GM19025 (cell line): ENCODE results near the gene EDARADD.

ENCODE experiments used
- ATAC-seq: cut with Tn5 transposase; IDR thresholded peaks from one replicate; pipeline ENCODE4 v1.9.1; 2021; ENCODE audit warnings: mild to moderate bottlenecking, low read depth, moderate library complexity; ENCODE audit not compliant: unreplicated experiment

The EDARADD gene

DNA sequence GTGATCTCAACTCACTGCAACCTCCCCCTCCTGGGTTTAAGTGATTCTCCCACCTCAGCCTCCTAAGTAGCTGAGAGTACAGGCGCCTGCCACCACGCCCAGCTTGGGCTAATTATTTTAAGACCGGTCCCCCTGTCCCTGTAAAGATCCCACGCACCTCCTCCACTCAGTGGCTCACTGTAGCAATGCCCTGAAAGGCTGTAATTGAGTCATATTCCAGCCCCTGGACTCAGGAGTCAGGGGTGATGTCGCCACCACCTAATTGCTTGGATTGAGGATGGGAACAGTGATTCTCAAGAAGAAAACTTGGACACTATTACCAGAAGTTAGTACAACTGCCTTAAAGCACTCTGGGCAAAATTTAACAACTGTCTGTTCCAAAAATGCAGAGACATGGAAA, 3.1 kb upstream of the EDARADD start:
- no peak for ATAC-seq

DNA sequence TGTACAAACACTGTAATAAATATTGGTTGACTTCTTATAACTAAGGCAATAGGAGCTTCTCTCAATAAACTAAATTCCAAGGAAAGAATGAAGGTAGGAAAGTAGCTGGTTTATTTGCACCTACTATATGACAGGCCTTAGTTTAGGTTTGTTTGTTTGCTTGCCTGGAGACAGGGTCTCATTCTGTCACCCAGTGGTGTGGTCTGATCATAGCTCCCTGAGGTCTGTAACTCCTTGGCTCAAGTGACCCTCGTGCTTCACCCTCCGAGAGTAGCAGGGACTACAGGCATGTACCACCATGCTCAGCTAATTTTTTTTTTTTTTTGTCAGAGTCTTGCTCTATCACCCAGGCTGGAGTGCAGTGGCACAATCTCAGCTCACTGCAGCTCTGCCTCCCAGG, 1.9 kb upstream of the EDARADD start:
- no peak for ATAC-seq

DNA sequence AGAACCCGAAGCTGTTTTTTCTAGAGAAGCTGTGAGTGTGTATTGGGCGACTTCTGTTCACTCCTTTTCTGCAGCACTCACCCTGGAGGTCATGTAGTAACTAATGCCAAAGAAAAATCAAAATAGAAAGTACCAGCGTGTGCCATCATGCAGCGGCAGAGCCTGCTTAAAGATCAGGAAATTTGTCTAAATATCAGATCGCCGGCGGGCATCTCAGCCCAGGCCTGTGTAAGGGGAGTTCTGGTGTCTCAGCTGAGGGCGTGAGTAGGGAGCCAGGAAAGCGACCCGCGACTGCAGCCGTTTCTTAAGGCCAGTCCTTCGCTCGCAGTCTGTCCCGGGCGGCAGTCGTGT, 768 bp downstream of the EDARADD start:
- ATAC-seq = peak; percentile 31

DNA sequence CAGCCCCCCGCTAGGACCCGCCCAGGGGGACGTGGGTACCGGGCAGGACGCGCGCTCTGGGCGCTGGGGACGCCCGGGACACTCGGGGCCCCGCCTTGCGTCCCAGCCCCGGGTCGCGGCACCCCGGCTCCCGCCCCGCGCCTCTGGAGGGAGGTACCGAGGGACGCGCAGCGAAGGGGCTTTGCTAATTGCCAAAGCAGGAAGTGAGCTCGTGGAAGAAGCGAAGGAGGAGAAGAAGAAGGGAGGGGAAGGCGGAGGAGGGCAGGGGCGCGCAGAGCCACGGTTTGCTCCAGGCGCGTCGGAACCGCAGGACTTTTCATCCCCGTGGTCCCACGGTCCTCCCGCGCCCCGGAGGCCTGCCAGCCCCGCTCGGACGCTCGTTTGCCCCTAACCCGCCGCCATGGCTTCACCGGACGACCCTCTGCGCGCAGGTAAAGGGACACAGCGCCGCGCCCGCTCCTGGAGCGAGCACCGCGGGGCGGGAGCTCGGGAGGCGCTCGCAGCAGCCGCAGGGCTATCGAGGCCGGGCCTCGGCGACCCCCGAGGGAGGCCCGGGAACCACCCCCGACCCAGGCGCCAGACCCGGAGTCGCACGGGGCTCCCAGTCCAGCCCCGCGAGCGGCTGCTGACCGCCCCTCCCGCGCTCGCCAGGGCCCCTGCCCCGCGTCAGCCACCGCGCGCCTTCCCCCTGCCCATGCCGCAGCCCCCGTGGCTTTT, 1.3 kb downstream of the EDARADD start:
- peak; percentile 44 for ATAC-seq

DNA sequence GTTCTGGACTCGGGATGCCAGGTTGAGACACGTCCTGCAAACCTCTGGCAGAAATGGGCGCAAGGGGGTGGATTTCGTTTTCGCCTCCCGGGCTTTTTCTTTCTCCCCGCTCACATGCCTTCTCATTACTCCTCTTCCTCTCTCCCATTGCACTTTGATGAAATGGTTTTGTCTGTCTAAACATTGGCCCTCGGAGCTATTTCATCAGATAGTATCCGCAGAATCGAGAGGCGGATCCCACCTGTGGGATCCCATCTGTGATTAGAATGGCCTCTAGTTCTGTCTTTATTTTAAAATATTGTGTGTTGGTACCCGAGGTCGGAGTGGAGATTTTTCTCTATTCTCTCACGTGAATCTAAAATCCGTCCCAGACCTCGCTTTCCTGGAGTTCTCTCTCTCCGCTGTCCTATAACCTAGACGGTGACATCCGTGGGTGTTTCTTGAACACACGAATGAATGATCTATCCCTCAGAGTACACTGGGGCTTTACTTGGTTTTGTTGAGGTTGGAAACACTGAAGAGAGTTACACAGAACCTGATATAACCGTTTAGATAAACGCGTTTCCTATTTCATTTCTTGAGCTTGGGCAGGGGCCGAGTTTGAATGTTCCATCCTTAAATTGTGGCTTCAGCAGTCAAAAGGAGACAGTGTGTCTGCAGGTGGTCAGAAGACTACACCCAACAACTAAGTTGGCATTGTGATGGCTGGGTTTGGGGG, 2.0 kb downstream of the EDARADD start:
- no peak for ATAC-seq

DNA sequence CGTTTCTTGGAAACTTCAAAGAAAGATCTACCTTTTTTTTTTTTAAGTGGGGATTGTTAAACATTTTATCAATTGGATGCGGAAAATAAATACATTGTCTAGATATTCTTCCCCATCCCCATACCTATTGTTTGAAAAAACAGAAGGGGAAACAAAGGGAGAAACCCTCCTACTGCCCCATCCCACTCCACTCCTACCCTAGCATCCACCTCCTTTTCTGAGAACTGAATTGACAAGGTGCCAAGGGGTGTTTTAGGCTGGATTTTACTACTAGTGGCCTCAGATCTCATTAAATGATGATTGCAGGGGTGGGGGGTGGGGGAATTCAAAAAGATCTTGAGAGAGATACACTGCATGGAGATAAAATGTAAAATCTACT, 2.6 kb downstream of the EDARADD start:
- no peak for ATAC-seq

DNA sequence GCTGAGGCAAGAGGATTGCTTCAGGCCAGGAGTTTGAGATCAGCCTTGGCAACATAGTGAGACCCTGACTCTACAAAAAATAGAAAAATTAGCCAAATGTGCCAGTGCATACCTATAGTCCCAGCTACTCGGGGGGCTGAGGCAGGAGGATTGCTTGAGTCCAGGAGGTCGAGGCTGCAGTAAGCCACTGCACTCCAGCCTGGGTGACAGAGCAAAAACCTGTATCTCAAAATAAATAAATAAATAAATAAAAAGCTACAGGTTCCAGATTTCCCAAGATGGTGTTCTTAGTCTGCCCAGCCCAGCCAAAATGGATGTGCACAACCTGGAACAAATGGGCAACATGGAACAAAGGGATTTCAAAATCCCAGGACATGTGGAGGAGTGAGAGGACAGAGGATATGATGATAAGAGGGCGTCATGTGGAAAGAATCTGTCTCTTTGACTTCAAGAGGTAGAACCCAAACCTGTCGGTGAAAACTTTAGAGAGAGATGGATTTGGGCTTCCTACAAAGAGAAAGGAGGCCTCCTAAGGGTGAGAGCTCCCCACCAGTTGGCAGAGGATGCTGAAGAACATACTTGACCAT, 3.2 kb downstream of the EDARADD start:
- no peak for ATAC-seq

DNA sequence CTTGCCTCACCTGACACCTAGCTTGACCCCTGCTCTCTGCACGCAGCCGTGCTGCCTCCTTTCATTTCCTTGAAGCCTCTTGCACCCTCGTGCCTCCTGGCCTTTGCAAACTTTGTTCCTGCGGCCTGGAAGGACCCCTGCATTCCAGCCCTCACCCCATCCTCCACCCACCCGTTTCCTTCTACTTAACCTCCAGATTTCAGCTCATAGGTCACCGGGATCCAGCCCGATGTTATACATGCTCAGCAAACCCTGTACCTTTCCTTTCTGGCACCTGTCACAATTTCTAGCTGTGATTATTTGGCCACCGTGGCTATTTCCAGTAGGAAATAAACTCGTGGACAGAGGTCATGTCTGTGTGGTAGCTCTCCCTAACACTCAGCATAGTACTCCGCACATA, 4.5 kb downstream of the EDARADD start:
- no peak for ATAC-seq

DNA sequence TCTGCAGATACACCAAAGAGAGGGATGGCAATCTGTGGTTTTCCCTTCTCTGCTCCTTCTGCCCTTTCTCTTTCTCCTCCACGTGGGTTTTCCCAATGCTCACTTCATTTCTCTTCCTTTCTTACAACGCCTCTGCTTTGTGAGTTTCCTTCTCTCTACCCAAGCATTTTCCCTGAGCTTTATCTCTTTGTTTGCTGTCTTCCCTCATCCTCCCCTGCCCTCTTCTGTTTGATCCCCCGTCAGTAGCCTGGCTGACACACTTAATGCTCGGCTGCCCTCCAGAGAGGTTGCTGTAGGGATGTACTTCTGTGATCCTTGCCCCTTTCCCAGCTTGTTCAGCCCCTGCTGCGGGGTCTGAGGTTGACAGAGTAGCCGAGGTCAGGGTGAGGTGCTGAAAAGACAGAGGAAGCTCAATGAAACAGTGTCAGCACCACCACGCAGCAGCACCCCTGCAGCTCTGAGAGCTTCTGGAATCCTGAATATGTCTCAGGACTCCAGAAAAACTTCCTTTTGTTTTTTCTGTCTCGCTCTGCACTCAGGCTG, 6.0 kb downstream of the EDARADD start:
- no peak for ATAC-seq

DNA sequence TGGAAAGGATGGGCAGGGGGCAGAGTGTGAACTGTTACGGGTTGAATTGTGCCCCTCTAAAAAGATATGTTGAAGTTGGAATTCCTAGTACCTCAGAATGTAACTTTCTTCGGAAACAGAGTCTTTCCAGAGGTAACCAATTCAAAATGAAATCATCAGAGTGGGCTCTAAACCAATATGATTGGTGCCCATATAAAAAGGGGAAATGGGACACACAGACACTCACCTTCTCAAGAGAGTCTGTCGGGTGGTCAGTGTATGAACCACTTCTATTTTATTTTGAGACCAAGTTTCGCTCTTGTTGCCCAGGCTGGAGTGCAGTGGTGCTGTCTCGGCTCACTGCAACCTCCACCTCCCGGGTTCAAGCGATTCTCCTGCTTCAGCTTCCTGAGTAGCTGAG, 7.6 kb downstream of the EDARADD start:
- ATAC-seq = no peak

DNA sequence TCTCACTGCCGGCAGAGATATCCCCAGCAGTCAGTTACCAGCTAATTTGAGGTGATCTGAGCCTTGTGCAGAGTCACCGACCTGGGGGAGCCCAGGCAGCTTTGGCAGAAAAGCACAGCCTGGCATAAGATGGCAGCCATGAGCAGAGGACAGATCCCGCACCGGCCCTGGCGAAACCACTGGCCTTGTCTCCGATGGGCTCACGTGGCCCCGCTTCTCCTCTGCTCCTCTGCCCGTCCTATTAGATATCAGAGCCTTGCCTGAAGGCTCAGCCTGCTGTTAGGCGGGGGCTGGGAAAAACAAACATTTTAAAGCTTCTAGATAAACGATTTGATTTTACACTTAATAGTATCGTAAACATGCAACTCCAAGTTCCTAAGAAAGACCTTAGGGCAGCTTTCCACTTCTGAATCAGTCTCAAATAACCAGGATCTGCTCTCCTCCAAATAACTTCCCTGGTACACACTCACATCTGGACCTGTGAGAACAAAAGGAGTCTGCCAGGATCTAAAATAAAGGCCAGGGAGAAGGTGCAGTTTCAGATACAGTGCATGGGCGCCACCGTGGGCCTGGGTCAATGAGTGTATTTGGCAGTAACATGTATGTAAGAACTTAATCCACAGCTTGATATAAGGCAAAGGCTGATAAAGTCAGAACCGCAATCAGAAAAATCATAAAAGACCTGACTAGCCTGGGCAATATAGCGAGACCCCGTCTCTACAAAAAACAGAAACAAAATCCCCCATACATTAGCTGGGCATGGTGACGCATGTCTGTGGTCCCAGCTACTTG, 10.0 kb downstream of the EDARADD start:
- no peak for ATAC-seq

DNA sequence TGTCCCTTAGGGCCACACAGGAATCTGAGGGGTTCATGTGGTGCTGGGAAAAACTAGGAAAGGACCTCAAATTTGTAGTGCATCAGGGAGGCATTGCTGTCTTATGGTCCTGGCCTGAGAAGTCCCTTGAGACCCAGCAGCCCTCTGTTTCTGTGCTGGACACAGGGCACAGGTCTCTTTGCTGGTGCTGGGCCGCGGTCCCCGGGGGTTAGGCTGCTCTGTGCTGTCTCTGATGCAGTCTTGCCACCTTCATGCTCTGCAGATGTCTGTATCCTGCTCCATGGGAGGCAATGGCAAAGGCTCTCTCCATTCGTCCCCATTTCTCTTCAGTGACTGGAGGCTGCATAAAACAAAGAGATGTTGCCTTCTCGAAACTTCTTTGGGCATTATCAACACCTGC, 13.0 kb downstream of the EDARADD start:
- ATAC-seq = no peak

DNA sequence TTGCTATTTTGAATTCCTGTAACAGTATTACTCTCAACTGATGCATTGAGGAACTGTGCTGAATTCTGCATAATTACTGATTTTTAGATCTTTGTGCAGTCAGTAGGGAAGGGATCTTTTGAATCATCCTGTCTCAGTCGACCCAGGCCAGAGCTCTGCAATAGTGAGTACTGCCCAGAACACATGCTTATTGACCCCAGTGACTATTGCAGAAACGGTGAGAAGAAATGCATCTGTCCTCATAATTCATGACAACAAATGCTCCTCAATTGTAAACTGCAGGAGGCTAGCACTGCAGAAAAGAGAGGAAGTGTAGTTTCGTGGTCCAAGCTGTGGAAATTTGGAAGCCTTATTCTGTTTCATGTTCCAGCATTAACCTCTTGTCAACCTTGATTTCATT, 19.6 kb downstream of the EDARADD start:
- ATAC-seq = no peak

DNA sequence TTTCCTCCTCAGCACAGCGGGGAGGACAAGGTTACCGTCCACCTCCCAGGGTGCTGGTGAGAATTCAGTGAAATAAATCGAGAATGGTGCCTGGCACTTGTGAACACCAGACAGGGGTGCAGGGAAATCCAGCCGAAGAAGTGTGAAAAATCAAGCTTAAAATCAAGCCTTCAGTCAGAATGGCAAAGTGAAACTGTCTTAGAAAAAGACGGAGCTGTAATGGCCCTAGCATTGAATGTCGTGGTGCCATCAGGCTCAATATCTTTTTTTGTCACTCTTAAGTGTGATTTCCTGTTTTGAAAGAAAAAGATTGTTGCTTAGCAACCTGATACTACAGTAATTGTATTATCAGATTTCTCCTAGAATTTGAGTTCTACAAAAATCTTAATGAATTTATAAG, 22.1 kb downstream of the EDARADD start:
- ATAC-seq = no peak

DNA sequence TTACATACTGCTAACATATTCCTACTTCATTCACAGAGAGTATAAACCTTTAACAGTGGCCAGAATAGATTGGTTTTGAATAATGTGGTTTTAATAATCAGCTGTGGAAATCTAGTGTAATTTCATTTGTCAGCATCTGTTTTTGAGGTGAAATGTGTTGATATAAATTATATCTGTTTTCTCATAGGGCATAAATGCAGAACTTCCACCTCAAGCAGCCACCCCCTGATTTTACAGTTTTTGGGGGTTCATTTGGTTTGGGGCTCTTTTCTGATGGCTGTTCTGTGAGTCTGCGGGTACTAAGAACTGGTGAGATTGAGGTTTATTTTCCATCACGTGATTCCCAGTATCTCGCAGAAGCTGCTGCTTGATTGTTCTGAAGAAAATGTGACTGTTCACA, 23.2 kb downstream of the EDARADD start:
- no peak for ATAC-seq

DNA sequence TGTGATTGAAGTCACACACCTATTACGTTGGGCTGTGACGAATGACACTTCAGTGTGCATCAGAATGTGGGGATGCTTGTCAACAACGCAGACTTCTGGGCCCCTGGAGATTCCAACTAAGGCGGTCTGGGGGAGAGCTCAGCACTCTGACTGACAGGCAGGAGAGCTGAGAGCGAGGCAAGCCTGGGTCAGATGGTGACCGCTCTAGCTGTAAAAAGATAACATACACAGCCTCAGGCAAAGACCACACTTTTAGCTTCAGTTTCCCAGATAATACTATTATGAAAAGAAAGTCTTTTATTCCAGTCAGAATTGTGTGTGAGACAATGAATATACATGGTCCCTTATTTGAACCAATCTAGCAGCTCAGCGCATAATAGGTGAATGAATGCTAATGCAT, 25.4 kb downstream of the EDARADD start:
- no peak for ATAC-seq

DNA sequence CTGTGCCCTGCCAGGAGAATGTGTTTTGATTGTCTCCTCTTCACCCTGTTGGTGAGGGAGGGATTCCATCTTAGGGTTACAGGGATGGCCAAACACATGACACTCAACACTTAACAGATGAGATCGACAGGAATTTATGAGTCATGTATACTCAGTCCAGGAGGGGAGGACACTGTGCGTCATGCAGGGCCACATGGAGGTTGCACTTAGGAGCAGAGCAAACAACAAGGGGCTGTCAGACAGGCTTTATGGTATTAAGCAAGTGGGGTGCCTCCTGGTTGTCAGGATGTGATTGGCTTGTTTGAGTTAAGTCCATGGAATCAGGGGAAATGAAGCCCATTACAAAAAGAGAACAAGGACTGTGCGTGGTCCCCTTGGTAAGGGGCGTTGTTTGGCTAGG, 26.9 kb downstream of the EDARADD start:
- ATAC-seq = no peak

DNA sequence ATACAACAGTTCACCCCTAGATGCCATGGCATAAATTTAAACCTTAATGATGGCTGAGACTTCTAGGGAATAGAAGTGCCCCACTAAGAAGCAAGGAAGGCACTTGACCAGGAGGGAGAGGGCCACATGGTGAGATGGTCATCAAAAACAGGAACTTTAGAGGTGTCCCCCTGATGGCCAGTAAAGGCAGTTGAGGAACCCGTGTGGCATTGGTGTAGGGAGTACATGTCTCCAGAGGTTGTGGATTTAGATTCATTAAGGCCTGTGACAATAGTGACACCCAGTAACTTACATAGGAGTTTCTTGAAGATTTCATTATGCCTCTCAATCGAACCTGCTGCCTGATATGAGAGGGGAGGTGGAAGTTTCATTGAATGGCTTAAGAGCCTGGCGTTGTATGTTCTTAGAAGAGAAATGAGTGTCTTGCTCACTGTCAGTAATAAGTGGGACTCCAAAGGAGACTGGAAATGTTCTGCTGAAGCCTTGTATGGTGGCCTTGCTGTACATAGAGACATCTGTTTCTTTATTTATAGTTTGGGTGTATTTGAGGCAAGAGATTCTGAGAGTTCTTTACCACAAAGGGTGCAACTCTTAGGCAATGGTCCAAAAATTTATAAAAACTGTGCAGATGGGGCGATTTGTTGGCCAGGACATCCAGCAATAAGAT, 27.9 kb downstream of the EDARADD start:
- no peak for ATAC-seq

DNA sequence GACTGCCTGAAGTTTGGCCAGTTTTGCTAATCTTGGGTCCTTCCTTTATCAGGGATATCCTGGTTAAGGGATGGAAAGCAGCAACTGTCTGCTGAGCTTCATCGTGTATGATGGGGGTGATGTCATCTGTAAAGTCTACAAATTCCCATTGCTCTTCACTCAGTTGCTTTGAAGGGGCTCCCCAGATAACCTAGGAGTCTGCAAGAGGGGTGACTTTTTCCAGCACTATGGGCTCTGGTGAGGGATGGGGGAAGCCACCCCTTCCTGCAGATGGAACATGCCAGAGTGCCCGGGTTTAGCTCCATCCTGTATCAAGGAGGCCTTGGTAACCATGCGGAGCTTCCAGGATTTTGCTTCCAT, 28.4 kb downstream of the EDARADD start:
- ATAC-seq = no peak

DNA sequence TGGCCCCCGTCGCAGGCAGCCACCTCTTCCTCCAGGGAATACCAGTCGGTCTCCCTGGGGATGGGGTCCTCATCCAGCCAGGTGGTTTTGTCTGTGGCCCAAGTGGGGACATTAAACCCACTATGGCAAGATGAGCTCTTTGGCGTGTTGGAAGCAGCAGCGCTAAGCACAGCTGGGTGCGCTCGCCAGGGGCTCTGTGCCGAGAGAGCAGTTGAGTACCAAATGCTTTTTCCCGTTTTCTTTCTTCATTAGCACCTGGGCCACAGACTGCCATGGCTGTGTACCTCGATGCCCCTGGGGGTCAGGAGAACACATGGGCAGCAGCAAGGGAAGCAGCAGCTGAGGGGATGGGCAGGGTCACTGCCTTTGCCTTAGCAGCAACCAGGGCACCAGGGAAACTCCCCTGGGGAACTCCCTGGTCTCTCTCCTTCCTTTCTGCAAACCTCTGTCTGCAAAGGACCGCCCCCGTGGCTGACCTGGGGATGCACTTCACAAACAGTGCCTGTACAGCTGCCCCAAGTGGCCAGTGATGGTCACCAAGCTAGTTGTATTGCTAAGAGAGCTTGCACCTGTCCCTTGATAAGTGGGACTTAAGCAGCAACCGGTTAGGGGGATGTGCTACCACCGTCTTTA, 31.1 kb downstream of the EDARADD start:
- peak; percentile 96 for ATAC-seq
